Erythroblast (primary cell): ENCODE measurements around the gene NLGN4X.

Experiments
- GATA1 ChIP-seq: IDR thresholded peaks from 2 replicates; pipeline ENCODE4 v1.6.1; 2011; ENCODE audit warnings: low read depth, mild to moderate bottlenecking, control low read depth, low read length, moderate library complexity
- POLR2A ChIP-seq: IDR thresholded peaks from 2 replicates; pipeline ENCODE4 v1.6.1; 2011; ENCODE audit warnings: mild to moderate bottlenecking, low read length

- TF ChIP-seq POLR2A (no peak), GATA1 (no peak)
Measured at GRCh38 chrX:6184900-6185515, 43.7 kb downstream of the NLGN4X start.
